Activated T-helper 1 cell treated with anti-CD3 and anti-CD28 coated beads, Interleukin-2, amount 50 U/mL, for 16 hours (primary cell): ENCODE data around the gene PRR22.

Experiments used
- DNase-seq, 2 donors: peaks; one replicate each; pipeline ENCODE4 v3.0.0-alpha.2; 2020; ENCODE audit warnings: low read depth in 1 of 2, low spot score in 1 of 2

Gene PRR22

GRCh38 chr19:5784581-5785147, at the start of gene PRR22:
TSS of gene PRR22 (minus strand) at chr19:5784746. CDS start at chr19:5784660, 86 bp downstream.
- no peak for DNase-seq

- no peak for DNase-seq
These were observed 48.1 kb upstream of the PRR22 start for GRCh38 chr19:5832527-5833216.

GRCh38 chr19:5832061-5832460, 47.5 kb upstream of the PRR22 start:
- no peak for DNase-seq

DNA sequence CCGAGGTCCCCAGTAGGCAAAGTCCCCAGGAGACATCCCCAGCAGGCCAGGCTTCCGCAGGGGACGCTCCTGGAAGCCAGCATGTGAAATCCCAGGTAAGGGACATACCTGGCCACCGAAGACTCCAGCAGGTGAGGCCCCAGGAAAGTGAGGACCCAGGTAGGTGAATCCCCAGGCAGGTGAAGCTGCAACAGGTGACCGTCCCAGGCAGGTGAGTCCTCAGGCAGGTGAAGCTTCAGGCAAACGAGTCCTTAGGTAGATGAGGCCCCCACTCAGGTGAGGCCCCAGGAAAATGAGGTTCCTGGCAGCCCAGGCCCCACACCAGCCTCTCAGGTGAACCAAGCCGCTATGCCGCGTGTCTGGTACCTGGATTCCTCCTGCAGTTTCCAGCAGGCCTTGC, 46.6 kb upstream of the PRR22 start:
- DNase-seq = no peak

DNA sequence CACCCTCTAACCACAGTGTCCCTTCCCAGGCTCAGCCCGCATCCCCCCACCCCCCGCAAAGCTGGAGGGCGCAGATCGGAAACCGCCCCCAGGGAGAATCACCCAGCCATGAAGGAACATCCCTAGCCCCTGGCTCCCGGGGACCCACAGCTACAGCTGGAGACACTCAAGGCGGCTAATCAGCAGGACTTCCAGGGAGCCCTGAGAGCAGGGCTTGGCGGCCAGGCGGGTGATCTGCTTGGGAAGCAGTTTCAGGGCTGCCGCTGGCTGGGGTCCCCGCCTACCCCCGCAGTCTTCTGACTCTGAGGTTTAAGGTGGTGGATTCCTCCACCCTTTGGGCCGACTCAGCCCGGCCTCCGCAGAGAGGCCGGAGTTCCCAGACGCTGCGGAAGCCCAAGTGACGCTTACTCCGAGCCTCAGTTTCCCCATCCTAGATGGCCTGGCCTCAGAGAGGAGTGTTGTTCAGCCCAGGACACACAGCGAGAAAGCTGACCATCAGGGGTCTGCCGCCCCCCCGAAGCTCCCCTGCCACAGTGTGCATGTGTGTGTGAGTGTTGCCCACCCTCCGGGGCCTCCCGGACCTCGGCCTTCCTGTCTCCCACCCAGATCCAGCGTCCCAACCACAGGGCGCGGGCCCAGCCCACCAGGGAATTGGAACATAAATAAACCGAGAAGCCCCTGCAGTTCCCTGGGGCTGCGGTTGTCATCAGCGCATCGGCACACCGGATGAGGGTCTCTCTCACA, 45.2 kb upstream of the PRR22 start:
- DNase-seq = no peak

GRCh38 chr19:5828661-5829566, 44.4 kb upstream of the PRR22 start:
- no peak for DNase-seq

DNA sequence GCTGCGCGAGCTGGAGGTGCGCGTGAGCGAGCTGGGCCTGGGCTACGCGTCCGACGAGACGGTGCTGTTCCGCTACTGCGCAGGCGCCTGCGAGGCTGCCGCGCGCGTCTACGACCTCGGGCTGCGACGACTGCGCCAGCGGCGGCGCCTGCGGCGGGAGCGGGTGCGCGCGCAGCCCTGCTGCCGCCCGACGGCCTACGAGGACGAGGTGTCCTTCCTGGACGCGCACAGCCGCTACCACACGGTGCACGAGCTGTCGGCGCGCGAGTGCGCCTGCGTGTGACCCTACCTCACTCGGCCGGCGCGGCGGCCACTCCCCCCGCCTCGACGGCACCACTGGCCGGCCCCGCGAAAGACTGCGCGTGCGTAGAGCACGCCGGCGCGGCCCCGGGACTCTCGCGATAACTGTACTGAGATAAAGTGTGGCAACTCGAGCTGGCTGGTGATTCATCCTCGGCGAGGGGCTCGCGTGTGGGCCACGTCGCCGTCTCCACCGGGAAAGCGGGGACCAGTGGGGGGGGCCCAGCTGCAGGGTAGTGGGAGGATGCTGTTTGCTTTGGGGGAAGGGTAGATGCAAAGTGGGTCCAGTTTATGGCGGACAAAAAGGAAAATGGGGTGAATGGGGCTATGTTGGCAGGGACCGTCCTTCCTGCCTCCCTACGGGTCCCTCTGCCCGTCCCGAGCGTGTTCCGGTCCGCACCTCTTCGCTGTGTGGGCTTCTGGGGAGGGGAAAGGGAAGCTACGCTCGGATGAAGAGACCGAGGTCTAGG, 43.5 kb upstream of the PRR22 start:
- DNase-seq = peak; percentile 71 to 98

DNA sequence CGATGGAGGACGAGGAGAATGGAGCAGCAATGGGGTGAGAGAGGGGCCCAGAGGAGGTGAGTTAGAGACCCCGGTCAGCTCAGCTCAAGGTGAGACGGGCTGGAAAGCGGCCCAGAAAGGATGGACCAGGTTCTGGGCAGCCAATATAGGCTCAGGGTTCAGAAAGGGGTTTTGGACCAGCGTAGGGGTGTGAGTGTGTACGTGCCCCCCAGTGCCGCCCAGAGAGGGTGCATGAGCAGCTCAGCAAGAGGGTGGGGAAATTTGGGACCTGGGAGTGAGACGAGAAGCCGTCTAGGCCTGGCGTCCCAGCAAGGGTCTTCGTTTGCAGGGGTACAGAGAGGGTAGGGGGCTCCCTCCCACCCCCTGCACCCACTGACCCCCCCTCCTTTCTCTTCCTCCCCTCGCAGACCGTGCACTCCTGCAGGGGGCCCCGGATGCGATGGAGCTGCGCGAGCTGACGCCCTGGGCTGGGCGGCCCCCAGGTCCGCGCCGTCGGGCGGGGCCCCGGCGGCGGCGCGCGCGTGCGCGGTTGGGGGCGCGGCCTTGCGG, 42.9 kb upstream of the PRR22 start:
- no peak for DNase-seq

GRCh38 chr19:5826531-5827341, 42.2 kb upstream of the PRR22 start:
- no peak for DNase-seq

- no peak for DNase-seq
These were observed 40.6 kb upstream of the PRR22 start for GRCh38 chr19:5825178-5825577.

DNA sequence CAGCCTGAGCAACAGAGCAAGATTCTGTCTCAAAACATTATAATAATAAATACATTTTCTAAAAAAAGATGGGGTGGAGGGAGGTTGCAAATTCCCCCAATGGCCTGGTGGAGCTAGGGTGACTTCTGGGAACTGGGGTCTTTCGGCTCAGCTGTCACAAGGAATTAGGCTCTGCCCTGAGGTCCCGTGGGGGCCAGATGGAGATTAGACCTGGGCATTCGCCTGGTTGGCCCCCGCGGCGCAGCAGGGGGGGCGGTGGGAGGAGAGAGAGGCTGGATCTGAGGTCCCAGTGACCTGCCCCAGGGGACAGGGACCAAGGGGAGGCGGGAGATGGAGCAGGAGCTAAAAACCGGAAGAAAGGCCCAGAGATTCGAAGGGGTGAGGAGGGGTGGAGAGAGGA, 40.2 kb upstream of the PRR22 start:
- DNase-seq = no peak

GRCh38 chr19:5823579-5824281, 39.2 kb upstream of the PRR22 start:
- no peak for DNase-seq

DNA sequence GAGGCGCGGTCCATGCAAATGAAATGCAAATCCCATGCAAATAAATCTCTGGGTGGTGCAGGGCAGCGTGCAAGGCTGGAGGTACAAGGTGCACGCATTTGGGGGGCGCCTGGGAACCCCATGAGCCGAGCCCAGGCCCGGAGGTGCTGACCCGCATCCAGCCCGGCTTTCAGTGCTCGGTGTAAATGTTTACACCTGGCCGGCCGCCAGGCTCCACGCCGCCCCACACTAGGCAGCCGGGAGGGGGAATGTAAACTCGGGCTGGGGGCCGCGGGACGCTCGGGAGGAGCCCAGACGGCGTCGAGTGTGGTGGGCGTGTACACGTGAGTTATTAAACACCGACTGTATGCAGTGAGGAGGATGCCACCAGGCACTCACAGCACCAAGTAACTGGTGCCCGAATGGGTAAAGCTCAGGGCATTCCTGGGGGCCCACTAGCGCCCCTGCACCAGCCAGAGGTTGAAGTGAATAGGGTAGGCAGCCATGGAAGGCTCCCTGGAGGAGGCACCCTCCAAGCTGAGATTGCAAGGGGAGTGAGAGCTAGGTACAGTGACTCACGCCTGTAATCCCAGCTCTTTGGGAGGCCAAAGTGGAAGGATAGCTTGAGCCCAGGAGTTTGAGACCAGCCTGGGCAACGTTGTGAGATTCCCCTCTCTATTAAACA, 37.8 kb upstream of the PRR22 start:
- DNase-seq = no peak

DNA sequence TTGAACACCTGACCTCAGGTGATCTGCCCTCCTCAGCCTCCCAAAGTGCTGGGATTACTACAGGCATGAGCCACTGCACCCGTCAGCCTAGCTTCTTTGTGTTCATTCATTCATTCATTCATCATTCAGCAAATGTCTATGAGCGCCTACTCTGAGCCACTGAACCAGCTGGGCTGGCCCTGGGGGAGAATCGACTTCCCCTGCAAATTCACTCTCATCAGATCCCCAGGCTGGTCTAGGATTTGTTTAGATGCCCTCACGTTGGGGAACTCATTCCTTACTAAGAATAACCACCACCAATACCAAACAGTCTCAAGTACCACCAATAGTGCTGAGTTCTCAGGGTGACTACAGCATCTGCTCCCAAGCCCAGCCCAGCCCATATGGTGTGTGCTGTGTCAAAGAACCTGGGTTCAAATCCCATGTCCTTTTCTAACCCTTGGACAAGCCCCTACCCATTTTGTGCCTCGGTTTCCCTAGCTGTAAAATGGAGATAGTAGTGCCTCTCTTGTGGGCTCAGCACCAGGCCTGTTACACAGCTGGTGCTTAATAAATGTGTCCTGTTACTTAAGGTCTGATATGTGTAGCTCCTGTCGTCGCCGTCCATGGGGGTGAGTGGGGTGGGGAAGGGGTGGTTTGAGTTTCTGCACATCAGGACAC, 37.1 kb upstream of the PRR22 start:
- no peak for DNase-seq

DNA sequence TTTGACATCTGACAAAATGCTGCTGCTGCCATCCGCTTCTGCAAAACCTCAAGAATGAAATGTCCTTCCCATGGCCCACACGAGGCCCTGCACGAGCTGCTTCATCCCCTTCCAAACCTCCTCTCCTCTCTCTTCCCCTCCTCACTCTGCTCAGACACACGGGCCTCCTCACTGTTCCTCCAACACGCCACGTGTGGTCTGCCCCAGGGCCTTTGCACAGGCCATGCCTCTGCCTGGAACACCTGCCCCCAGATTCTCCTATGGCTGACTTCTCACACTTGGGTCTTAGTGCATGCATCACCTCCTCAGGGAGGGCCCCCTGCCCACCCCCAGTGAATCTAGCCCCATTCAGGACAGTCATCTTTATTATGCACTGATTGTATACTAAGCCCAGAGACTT, 36.2 kb upstream of the PRR22 start:
- no peak for DNase-seq

- no peak for DNase-seq
These were observed 34.0 kb upstream of the PRR22 start for GRCh38 chr19:5818594-5818993.

GRCh38 chr19:5817218-5817617, 32.7 kb upstream of the PRR22 start:
- no peak for DNase-seq

GRCh38 chr19:5814852-5815246, 30.3 kb upstream of the PRR22 start:
- no peak for DNase-seq
